MM.1S (cell line): ENCODE data around the gene SMYD1.

Source experiments
- CTCF ChIP-seq: fragments of 300-600 bp; sonication (generic); IDR thresholded peaks from 2 replicates; pipeline ENCODE4 v1.5.1; 2016; ENCODE audit warnings: antibody characterized with exemption, low read length, mixed read lengths
- EZH2 ChIP-seq: fragments of 300-600 bp; sonication (generic); optimal IDR thresholded peaks from 2 replicates; pipeline ENCODE3; 2017; ENCODE audit warnings: low read depth, mild to moderate bottlenecking, antibody characterized with exemption, low read length, mixed read lengths
- EZH2phosphoT487 ChIP-seq: fragments of 300-600 bp; sonication (generic); IDR thresholded peaks from 2 replicates; pipeline ENCODE4 v1.6.1; 2018; ENCODE audit warnings: antibody characterized with exemption, low read length

- TF ChIP-seq CTCF (no peak), EZH2 (no peak), EZH2phosphoT487 (no peak)
These were observed 55.7 kb downstream of the SMYD1 start for GRCh38 chr2:88123164-88123974.
